Measurements from ENCODE around the gene LAMB3. TPM values are rescaled to one million over a fixed set of nuclear protein-coding genes. Genes with fewer than 3 reads are reported as not detected.

LAMB3 gene
- total RNA-seq, 1 experiment from 2014 or later: 473 TPM

DNA sequence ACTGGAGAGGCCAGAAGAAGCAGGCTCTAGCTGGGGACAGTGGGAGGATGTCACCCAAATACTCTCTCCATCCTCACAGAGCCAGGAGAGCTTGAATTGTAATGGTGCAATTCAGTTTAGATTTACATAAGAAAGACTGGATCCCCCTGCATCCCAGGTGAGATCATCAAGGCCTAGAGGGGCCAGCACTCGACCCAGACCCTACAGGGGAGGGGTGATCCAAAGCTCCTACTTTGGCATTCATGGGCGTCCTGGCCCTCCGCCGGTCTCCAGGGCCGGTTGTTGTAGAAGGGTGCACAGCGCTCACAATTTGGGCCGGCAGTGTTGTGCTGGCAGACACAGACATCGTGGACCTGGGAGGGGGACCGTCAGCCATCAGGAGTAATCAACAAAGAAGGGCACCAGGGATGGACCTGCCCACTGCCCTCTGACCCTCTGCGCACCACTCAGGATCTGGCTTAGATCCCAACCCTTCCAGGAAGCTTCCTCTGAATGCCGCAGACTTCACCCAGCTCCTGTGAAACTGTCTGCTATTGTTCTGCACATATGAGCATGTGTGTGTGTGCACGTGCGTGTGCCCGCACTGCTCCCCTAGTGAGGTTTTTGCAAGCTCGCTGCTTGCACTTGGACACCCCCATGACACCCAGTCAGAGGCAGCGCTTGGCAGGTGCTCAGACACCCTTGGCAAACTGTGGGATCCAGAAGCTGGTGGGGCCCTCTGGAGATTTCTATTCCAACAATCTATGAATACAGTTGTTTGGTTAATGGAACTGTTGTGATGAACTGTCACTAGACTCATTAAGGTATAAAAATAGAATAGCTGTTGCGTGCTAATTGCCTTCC, 21.6 kb downstream of the LAMB3 start:
- no peak overlapping the region for H3K9ac ChIP-seq (ENCODE audit: low read length)
- ATAC-seq: no peak
- POLR2A ChIA-PET (ENCODE audit: unreplicated experiment): interaction anchor here (0.6 kb wide), 1 partner anchor 19 kb away, joined by 6 read pairs; no protein-coding TSS in a partner anchor

DNA sequence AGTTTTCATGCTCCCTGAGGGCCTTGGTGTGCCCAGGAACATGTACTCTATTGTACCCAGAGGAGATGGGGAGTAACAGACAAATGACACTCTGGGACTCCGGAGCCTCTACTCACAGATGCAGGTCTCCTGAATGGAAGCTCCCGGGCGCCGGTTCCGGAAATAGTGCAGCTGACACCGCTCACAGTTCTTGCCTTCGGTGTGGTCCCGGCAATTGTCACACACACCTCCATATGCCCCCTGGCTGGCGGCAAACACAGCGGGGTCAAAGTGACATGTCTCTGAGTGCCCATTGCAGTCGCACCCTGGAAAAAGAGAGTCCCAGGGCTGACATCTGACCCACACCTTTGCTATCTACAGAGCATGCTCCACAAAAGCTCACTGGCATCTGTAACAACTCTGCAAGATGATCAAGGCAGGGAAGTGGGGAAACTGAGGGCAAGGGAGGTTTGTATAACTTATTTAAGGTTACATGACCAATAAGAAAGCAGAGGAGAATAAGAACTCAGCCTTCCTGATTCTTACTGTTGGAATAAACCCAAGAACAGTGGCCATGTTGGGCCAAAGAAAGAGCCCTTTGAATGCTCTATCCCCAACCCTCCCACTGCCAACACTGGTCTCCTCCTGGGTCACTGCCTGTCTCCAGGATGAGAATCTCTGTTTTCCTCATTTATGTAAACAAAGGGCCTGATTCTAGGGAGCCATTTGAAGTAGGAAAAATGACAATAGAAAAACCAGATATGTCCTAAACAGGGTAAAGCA, 22.4 kb downstream of the LAMB3 start:
- Histone ChIP-seq H3K36me3 (ENCODE audit: low read depth, low read length) (peaks cover 99% of the 10 kb centered on the region), H3F3A (ENCODE audit: low read length, unreplicated experiment) (peaks cover 21% of the 10 kb centered on the region), H3K4me2 (ENCODE audit: low read length) (no peak overlapping the region), H3K27me3 (ENCODE audit: low read length) (no peaks in the 10 kb centered on the region), H3K79me2 (ENCODE audit: low read length) (no peaks in the 10 kb centered on the region; the same call in 1 of the 2 replicates), H4K20me1 (ENCODE audit: low read length) (0 out of 2 replicates have a peak, but pooled peaks cover 41% of the 10 kb centered on the region), H3K9me3 (ENCODE audit: low read length) (no peaks in the 10 kb centered on the region), H2AFZ (ENCODE audit: low read length) (no peak overlapping the region), H3K9me2 (replicated peaks; ENCODE audit: low read length) (no peaks in the 10 kb centered on the region), H3K27ac (ENCODE audit: low read length) (no peak overlapping the region), H3K4me1 (ENCODE audit: insufficient read depth, low read length) (no peaks in the 10 kb centered on the region), H3K4me3 (ENCODE audit: low read length) (no peak overlapping the region), H3K9ac (ENCODE audit: low read length) (no peak overlapping the region)
- ATAC-seq (no peak), DNase-seq (no peak)
- intact Hi-C loops (cut with micrococcal nuclease): loop anchor here (5.0 kb wide), 1 partner anchor 117 kb away; no protein-coding TSS in a partner anchor
- POLR2A ChIA-PET (ENCODE audit: unreplicated experiment): no interaction called here
- CTCF ChIA-PET: no interaction called here
- BruUV-seq (replicated peaks): no TSS peak
- no peak for TF ChIP-seq EZH2phosphoT487 (IDR thresholded peaks at IDR 0.05; ENCODE audit: borderline replicate concordance, low read length)
- TF ChIP-seq EZH2 (IDR thresholded peaks at IDR 0.05; ENCODE audit: low read length, unreplicated experiment): no peak

More for the DNA sequence above, 21.6 kb downstream of the LAMB3 start:
- H3F3A ChIP-seq (ENCODE audit: low read length, unreplicated experiment): peaks cover 21% of the 10 kb centered on the region
- no peak overlapping the region for H3K27ac ChIP-seq (ENCODE audit: low read length)
- H3K9me3 ChIP-seq (ENCODE audit: low read length): no peaks in the 10 kb centered on the region
- DNase-seq: no peak
- no peak for TF ChIP-seq EZH2phosphoT487 (IDR thresholded peaks at IDR 0.05; ENCODE audit: borderline replicate concordance, low read length)
- no peaks in the 10 kb centered on the region; the same call in 1 of the 2 replicates for H3K4me1 ChIP-seq (ENCODE audit: insufficient read depth, low read length)
- H3K4me2 ChIP-seq (ENCODE audit: low read length): no peak overlapping the region
- no peak overlapping the region for H3K4me3 ChIP-seq (ENCODE audit: low read length)
- no peak overlapping the region for H2AFZ ChIP-seq (ENCODE audit: low read length)
- no TSS peak for BruUV-seq (replicated peaks)
- intact Hi-C loops (cut with micrococcal nuclease): no loop called here
- CTCF ChIA-PET: interaction anchor here (1.0 kb wide), 1 partner anchor 54 kb away, joined by 3 read pairs; no protein-coding TSS in a partner anchor
- H4K20me1 ChIP-seq (ENCODE audit: low read length): 0 out of 2 replicates have a peak, but pooled peaks cover 35% of the 10 kb centered on the region
- H3K36me3 ChIP-seq (ENCODE audit: low read depth, low read length): peaks cover 98% of the 10 kb centered on the region
- no peaks in the 10 kb centered on the region for H3K9me2 ChIP-seq (replicated peaks; ENCODE audit: low read length)
- H3K27me3 ChIP-seq (ENCODE audit: low read length): no peaks in the 10 kb centered on the region
- no peaks in the 10 kb centered on the region; the same call in 1 of the 2 replicates for H3K79me2 ChIP-seq (ENCODE audit: low read length)

DNA sequence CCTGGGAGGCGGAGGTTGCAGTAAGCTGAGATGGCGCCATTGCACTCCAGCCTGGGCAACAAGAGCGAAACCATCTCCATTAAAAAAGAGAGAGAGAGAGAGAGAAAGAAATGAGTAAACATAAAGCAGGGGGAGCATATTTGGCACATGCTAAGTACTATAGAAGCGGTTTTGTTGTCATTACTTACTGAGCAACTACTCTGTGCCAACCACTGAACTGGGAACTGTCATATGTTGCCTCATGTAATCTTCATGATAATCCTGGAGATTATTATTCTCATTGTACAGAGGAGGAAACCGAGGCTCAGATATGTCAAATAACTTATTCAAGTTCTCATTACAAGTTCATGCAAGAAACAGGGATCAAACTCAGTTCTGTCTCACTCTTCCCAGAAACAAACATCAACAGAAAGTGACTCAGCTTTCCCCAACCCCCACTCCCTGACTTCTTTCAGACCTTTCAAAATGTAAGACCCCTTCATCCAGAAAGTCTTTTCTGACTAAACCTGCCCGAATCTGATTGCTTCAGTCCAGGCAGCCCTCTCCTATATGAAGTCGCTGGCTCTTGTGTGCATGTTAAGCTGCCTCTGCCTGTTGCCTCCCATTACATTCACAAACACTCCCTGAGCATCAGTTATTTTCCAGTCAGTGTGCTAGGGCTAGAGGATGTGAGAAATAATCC, 23.5 kb downstream of the LAMB3 start:
- Histone ChIP-seq H3K36me3 (ENCODE audit: low read depth, low read length) (peaks cover 98% of the 10 kb centered on the region), H3F3A (ENCODE audit: low read length, unreplicated experiment) (peaks cover 21% of the 10 kb centered on the region), H3K9ac (ENCODE audit: low read length) (no peak overlapping the region), H3K4me2 (ENCODE audit: low read length) (no peak overlapping the region), H2AFZ (ENCODE audit: low read length) (no peak overlapping the region), H3K27me3 (ENCODE audit: low read length) (no peaks in the 10 kb centered on the region), H3K9me3 (ENCODE audit: low read length) (no peaks in the 10 kb centered on the region), H3K79me2 (ENCODE audit: low read length) (no peaks in the 10 kb centered on the region; the same call in 1 of the 2 replicates), H3K27ac (ENCODE audit: low read length) (no peak overlapping the region), H4K20me1 (ENCODE audit: low read length) (0 out of 2 replicates have a peak, but pooled peaks cover 44% of the 10 kb centered on the region), H3K4me1 (ENCODE audit: insufficient read depth, low read length) (no peaks in the 10 kb centered on the region), H3K9me2 (replicated peaks; ENCODE audit: low read length) (no peaks in the 10 kb centered on the region), H3K4me3 (ENCODE audit: low read length) (no peak overlapping the region)
- DNase-seq (no peak), ATAC-seq (no peak)
- no peak for TF ChIP-seq EZH2phosphoT487 (IDR thresholded peaks at IDR 0.05; ENCODE audit: borderline replicate concordance, low read length)
- TF ChIP-seq, protein P1, sequence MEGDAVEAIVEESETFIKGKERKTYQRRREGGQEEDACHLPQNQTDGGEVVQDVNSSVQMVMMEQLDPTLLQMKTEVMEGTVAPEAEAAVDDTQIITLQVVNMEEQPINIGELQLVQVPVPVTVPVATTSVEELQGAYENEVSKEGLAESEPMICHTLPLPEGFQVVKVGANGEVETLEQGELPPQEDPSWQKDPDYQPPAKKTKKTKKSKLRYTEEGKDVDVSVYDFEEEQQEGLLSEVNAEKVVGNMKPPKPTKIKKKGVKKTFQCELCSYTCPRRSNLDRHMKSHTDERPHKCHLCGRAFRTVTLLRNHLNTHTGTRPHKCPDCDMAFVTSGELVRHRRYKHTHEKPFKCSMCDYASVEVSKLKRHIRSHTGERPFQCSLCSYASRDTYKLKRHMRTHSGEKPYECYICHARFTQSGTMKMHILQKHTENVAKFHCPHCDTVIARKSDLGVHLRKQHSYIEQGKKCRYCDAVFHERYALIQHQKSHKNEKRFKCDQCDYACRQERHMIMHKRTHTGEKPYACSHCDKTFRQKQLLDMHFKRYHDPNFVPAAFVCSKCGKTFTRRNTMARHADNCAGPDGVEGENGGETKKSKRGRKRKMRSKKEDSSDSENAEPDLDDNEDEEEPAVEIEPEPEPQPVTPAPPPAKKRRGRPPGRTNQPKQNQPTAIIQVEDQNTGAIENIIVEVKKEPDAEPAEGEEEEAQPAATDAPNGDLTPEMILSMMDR (conservative IDR thresholded peaks at IDR 0.05; ENCODE audit: low read depth, low read length): no peak
- no peak for TF ChIP-seq EZH2 (IDR thresholded peaks at IDR 0.05; ENCODE audit: low read length, unreplicated experiment)
- ChIA-PET POLR2A (ENCODE audit: unreplicated experiment) (no interaction called here), CTCF (no interaction called here)
- no TSS peak for BruUV-seq (replicated peaks)
- intact Hi-C loops (cut with micrococcal nuclease): loop anchor here (5.0 kb wide), 1 partner anchor 119 kb away; no protein-coding TSS in a partner anchor

Measured in PC-3 (cell line).